ENCODE data around the gene CD300LB.

Gene CD300LB

DNA sequence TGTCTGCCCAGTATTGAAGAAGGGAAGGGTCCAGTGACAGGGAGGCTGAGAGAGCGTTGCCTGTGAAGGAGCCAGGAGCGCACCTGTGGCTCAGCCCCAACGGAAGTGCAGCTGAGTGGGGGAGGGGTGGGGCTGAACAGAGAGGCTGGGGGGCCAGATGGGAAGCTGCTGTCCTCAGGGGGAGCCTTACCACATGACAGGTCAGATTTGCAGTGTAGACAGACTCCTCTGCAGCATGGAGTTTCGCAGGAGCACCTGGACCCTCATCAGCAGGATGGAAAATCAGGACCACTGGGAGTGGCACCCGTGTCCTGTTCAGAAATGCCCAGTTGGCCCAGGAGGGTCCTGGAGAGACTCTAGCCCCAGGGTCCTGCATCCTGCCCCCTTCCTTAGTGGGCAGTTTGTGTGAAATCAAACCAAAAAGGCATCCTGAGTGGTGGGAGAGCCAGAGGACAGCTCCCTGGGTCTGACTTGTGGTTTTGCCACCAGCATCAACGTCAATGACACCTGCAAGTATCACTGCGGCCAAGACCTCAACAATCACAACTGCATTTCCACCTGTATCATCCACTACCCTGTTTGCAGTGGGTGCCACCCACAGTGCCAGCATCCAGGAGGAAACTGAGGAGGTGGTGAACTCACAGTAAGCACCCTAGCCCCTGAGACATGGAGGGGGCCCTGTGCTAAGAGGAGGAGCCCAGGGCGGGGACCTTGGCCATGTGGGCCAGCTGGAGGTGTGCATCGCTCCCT lies 57.1 kb downstream of the CD300LB start:
- H3K9ac ChIP-seq: no peak overlapping the region
- no peak overlapping the region for H2AFZ ChIP-seq
- H3K79me2 ChIP-seq: no peaks in the 10 kb centered on the region
- H3K27me3 ChIP-seq (ENCODE audit: control insufficient read depth, insufficient read depth, low read length): no peaks in the 10 kb centered on the region
- H3K4me3 ChIP-seq (ENCODE audit: low read depth, low read length): no peak overlapping the region
- no peak overlapping the region for H3K27ac ChIP-seq
- TF ChIP-seq, protein P1, sequence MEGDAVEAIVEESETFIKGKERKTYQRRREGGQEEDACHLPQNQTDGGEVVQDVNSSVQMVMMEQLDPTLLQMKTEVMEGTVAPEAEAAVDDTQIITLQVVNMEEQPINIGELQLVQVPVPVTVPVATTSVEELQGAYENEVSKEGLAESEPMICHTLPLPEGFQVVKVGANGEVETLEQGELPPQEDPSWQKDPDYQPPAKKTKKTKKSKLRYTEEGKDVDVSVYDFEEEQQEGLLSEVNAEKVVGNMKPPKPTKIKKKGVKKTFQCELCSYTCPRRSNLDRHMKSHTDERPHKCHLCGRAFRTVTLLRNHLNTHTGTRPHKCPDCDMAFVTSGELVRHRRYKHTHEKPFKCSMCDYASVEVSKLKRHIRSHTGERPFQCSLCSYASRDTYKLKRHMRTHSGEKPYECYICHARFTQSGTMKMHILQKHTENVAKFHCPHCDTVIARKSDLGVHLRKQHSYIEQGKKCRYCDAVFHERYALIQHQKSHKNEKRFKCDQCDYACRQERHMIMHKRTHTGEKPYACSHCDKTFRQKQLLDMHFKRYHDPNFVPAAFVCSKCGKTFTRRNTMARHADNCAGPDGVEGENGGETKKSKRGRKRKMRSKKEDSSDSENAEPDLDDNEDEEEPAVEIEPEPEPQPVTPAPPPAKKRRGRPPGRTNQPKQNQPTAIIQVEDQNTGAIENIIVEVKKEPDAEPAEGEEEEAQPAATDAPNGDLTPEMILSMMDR (IDR thresholded peaks at IDR 0.05): no peak
- no peak overlapping the region for H3K4me2 ChIP-seq (ENCODE audit: low read length)
- no peaks in the 10 kb centered on the region for H3K9me3 ChIP-seq (ENCODE audit: control insufficient read depth, low read length)
- no peaks in the 10 kb centered on the region for H3K36me3 ChIP-seq (ENCODE audit: control insufficient read depth, insufficient read depth, low read length)
- H3K4me1 ChIP-seq: no peaks in the 10 kb centered on the region

DNA sequence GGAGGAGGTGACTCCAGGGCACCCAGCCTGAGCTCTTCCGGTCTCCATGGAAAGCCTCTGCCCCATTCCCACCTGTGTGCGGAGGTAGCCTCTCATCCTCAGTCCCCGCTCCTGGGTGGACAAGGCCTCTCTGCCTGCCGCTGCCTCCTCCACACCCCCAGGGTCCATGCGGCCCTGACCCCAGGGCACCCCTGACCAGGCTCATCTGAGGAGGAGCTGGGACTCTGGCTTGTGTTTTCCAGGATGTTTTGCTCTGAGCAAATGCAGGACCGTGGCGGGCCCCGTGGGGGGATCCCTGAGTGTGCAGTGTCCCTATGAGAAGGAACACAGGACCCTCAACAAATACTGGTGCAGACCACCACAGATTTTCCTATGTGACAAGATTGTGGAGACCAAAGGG lies 58.0 kb downstream of the CD300LB start:
- no peaks in the 10 kb centered on the region for H3K4me1 ChIP-seq
- no peak overlapping the region for H3K27ac ChIP-seq
- H3K9ac ChIP-seq: no peak overlapping the region
- no peak overlapping the region for H3K4me3 ChIP-seq (ENCODE audit: low read depth, low read length)
- no peaks in the 10 kb centered on the region for H3K27me3 ChIP-seq (ENCODE audit: control insufficient read depth, insufficient read depth, low read length)
- H3K36me3 ChIP-seq (ENCODE audit: control insufficient read depth, insufficient read depth, low read length): no peaks in the 10 kb centered on the region
- no peak overlapping the region for H3K4me2 ChIP-seq (ENCODE audit: low read length)
- H3K9me3 ChIP-seq (ENCODE audit: control insufficient read depth, low read length): no peaks in the 10 kb centered on the region
- no peaks in the 10 kb centered on the region for H3K79me2 ChIP-seq
- TF ChIP-seq, protein P1 (IDR thresholded peaks at IDR 0.05): no peak
- no peak overlapping the region for H2AFZ ChIP-seq

DNA sequence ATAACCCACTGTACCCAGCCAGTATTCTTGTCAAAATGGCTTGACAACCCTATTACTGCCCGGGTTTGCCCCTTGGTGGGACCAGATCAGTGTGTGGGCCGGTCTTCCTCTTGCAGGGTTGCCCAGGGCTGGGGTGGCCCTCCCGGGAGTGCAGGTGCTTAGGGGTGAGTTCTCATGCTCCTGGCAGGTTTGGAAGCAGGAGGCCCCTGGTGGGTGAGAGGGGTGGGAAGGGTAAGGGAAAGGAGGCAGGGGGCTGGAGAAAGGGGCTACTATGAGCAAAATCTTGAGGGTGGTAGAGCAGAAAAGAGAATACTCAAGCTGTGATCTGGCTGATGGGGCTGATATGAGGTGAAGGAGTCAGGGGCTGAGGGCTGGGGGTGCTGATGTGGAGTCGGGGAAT lies 58.4 kb downstream of the CD300LB start:
- TF ChIP-seq, protein P1 (IDR thresholded peaks at IDR 0.05): no peak
- H3K36me3 ChIP-seq (ENCODE audit: control insufficient read depth, insufficient read depth, low read length): no peaks in the 10 kb centered on the region
- H3K27ac ChIP-seq: no peak overlapping the region
- no peaks in the 10 kb centered on the region for H3K27me3 ChIP-seq (ENCODE audit: control insufficient read depth, insufficient read depth, low read length)
- H3K4me3 ChIP-seq (ENCODE audit: low read depth, low read length): no peak overlapping the region
- H3K4me1 ChIP-seq: no peaks in the 10 kb centered on the region
- H3K9me3 ChIP-seq (ENCODE audit: control insufficient read depth, low read length): no peaks in the 10 kb centered on the region
- no peaks in the 10 kb centered on the region for H3K79me2 ChIP-seq
- no peak overlapping the region for H3K4me2 ChIP-seq (ENCODE audit: low read length)
- H3K9ac ChIP-seq: no peak overlapping the region
- no peak overlapping the region for H2AFZ ChIP-seq

DNA sequence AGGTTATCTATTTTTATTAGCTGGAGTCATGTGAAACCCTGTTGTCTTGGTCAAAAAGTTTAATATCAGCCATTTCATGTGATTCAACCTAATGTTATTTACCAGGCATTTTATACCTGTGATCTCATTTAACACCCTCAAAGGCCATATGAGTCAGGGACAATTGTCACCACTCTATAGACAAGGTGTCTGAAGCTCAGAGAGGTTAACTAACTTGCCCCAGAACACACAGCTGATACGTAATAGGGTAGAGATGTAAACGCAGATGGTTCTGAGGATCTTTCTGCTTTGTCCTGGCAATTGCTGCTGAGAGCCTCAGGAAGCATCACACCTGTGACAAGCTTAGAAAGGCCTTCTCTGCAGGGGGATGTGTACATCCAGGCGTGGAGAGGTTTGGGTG lies 59.9 kb downstream of the CD300LB start:
- H3K27ac ChIP-seq: no peak overlapping the region
- no peak overlapping the region for H2AFZ ChIP-seq
- H3K9ac ChIP-seq: no peak overlapping the region
- H3K4me3 ChIP-seq (ENCODE audit: low read depth, low read length): no peak overlapping the region
- H3K4me1 ChIP-seq: no peaks in the 10 kb centered on the region
- no peak overlapping the region for H3K4me2 ChIP-seq (ENCODE audit: low read length)
- no peaks in the 10 kb centered on the region for H3K36me3 ChIP-seq (ENCODE audit: control insufficient read depth, insufficient read depth, low read length)
- no peaks in the 10 kb centered on the region for H3K9me3 ChIP-seq (ENCODE audit: control insufficient read depth, low read length)
- TF ChIP-seq, protein P1 (IDR thresholded peaks at IDR 0.05): no peak
- H3K79me2 ChIP-seq: no peaks in the 10 kb centered on the region
- H3K27me3 ChIP-seq (ENCODE audit: control insufficient read depth, insufficient read depth, low read length): no peaks in the 10 kb centered on the region

Data from parathyroid adenoma (tissue), 2 donors.